PFSK-1 (cell line): ENCODE results near the gene BCL2L11.

Source experiments
- FOXP2 ChIP-seq: optimal IDR thresholded peaks from 2 replicates; pipeline ENCODE3; 2011; ENCODE audit warnings: borderline replicate concordance, control low read depth, inconsistent platforms; ENCODE audit not compliant: insufficient read depth; ENCODE audit errors: extremely low read length, extremely low read depth
- POLR2AphosphoS5 ChIP-seq: IDR thresholded peaks from 2 replicates; pipeline ENCODE4 v1.6.1; 2012; ENCODE audit warnings: low read depth, mild to moderate bottlenecking, control low read depth, low read length, moderate library complexity
- SIN3A ChIP-seq: IDR thresholded peaks from 2 replicates; pipeline ENCODE4 v1.6.1; 2012; ENCODE audit warnings: mild to moderate bottlenecking, low read length, moderate library complexity, borderline replicate concordance; ENCODE audit not compliant: insufficient read depth
- TAF1 ChIP-seq: IDR thresholded peaks from 2 replicates; pipeline ENCODE4 v1.6.1; 2012; ENCODE audit warnings: low read length, control low read depth, borderline replicate concordance; ENCODE audit not compliant: insufficient read depth
- TF ChIP-seq, protein P1 (sequence below), 2 experiments: IDR thresholded peaks; 2 replicates each; pipeline versions ENCODE4 v1.6.1 to v1.8.0; 2011 to 2012; ENCODE audit warnings: low read depth in 2 of 2, low read length in 2 of 2, control low read depth in 1 of 2, inconsistent platforms in 1 of 2, mild to moderate bottlenecking in 1 of 2, moderate library complexity in 1 of 2; ENCODE audit not compliant: insufficient read depth in 1 of 2

Gene BCL2L11

DNA sequence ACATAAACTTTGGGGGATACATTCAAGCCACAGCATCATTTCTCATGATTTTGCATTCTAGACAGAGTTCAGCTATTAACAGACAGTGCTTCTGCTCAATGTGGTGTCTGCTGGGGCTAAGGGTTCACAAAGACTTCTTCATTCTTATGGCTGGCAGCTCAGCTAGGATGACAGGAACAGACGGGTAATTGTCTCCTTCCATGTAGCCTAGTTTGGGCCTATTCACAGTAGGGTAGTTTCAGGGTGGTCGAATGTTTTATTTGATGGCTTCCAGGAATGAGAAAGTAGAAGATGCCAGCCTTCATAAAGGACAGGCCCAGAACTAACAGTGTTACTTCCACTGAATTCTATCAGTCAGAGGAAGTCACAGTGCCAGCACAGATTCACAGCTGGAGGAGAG lies 26.0 kb upstream of the BCL2L11 start:
- TF ChIP-seq, protein P1, sequence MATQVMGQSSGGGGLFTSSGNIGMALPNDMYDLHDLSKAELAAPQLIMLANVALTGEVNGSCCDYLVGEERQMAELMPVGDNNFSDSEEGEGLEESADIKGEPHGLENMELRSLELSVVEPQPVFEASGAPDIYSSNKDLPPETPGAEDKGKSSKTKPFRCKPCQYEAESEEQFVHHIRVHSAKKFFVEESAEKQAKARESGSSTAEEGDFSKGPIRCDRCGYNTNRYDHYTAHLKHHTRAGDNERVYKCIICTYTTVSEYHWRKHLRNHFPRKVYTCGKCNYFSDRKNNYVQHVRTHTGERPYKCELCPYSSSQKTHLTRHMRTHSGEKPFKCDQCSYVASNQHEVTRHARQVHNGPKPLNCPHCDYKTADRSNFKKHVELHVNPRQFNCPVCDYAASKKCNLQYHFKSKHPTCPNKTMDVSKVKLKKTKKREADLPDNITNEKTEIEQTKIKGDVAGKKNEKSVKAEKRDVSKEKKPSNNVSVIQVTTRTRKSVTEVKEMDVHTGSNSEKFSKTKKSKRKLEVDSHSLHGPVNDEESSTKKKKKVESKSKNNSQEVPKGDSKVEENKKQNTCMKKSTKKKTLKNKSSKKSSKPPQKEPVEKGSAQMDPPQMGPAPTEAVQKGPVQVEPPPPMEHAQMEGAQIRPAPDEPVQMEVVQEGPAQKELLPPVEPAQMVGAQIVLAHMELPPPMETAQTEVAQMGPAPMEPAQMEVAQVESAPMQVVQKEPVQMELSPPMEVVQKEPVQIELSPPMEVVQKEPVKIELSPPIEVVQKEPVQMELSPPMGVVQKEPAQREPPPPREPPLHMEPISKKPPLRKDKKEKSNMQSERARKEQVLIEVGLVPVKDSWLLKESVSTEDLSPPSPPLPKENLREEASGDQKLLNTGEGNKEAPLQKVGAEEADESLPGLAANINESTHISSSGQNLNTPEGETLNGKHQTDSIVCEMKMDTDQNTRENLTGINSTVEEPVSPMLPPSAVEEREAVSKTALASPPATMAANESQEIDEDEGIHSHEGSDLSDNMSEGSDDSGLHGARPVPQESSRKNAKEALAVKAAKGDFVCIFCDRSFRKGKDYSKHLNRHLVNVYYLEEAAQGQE (IDR thresholded peaks at IDR 0.05; ENCODE audit: insufficient read depth in 1 of 2, low read depth in 2 of 2, low read length in 2 of 2) = no peak
- no peak for TF ChIP-seq TAF1

DNA sequence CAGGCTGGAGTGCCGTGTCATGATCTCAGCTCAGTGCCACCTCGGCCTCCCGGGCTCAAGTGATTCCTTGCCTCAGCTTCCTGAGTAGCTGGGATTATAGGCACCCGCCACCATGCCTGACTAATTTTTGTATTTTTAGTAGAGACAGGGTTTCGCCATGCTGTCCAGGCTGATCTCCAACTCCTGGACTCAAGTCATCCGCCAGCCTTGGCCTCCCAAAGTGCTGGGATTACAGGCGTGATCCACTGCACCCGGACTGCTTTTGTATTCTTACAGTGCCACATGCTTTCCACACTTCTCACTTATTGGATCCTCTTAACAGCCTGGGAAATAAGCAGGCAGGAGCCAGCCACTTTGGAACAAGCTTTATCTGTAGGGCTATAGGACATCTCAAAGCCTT lies 25.3 kb upstream of the BCL2L11 start:
- TF ChIP-seq POLR2AphosphoS5 = no peak
- TF ChIP-seq SIN3A = no peak
- TF ChIP-seq, protein P1 (IDR thresholded peaks at IDR 0.05; ENCODE audit: insufficient read depth in 1 of 2, low read depth in 2 of 2, low read length in 2 of 2) = no peak
- no peak for TF ChIP-seq TAF1
- TF ChIP-seq FOXP2 = no peak

DNA sequence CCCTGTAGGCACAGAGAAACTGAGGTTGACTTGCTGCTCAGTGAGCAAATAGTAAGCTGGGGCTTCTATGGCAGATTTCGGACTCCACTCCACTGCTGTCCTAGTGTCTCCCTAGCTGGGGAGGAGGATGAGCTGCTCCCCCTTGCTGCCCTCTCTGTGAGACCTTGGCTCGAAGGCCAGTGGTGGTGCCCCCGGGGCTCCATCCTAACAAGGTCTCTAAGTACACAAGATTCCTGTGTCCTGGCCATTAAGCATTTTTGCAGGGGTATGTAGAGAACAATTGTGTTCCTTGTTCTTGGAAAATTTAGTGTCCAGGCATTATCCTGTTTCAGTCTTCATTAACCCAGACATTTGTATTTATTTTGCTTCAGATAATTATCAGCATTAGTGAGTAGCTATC lies 21.3 kb upstream of the BCL2L11 start:
- TF ChIP-seq SIN3A (no peak), POLR2AphosphoS5 (no peak), FOXP2 (no peak), TAF1 (no peak)
- TF ChIP-seq, protein P1 (IDR thresholded peaks at IDR 0.05; ENCODE audit: insufficient read depth in 1 of 2, low read depth in 2 of 2, low read length in 2 of 2) = no peak

DNA sequence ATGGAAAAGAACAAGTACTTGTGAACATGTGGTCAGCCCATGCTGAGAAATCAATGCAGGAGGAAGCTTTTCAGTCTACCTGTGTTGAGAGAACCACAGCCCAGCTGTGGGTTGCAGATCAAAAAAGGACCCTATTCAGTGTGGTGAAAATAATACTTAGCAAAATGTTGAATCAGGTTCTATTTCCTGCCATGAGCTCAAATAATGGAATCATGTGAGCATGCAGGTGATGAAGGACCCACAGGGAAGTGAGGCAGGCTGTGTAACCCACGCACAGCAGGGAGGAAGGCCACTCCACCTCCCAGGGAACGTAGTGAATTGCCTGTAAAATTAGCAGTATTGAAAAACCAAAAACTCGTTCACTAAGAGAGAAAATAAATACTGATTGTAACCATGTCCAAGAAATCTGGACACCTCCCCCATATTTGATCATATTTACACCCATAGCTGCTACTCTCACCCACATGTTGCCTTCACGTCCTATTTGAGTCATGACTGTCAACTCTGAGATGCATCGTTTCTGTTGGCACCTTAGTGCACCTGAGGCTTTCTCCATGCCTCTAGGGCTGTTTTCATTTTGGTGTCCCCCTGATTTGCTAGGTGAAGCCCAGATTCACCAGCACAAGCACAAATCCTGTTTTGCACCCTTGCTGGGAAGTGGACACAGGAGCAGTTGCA lies 20.5 kb upstream of the BCL2L11 start:
- TF ChIP-seq POLR2AphosphoS5 (no peak), TAF1 (no peak), SIN3A (no peak), FOXP2 (no peak)
- TF ChIP-seq, protein P1 (IDR thresholded peaks at IDR 0.05; ENCODE audit: insufficient read depth in 1 of 2, low read depth in 2 of 2, low read length in 2 of 2) = no peak

DNA sequence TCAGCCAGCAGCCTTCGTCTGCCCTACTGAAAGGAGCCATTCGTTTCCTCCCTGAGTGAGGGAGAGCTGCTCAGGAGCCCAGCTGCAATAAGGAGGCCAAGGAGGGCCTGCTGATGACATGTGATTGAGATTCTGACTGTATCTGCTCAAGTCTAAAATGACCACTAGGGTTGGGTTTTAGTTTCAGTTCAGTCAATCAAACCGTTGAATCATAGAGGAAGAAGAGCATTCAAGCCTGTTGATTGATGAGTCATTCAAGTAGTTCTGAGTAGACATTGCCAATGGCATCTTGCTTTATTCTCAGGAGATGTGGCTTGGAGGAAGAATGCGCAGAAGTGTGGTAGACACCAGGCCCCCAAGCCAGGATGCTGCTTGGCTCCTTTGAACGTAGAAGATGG lies 19.9 kb upstream of the BCL2L11 start:
- TF ChIP-seq FOXP2 (no peak), SIN3A (no peak), POLR2AphosphoS5 (no peak), TAF1 (no peak)
- TF ChIP-seq, protein P1 (IDR thresholded peaks at IDR 0.05; ENCODE audit: insufficient read depth in 1 of 2, low read depth in 2 of 2, low read length in 2 of 2) = no peak
